CD14-positive monocyte (primary cell): ENCODE results near the gene IGF1. TPM values are rescaled to one million over a fixed set of nuclear protein-coding genes. Genes with fewer than 3 reads are reported as not detected.

ENCODE experiments used
- DNase-seq, 3 donors: peaks; one replicate each; pipeline ENCODE4 v3.0.0-alpha.2; 2011 to 2022
- H2AFZ ChIP-seq: 2 replicates; pipeline ENCODE4 v1.6.0; 2012; ENCODE audit warnings: mild to moderate bottlenecking, low read depth, low read length, inconsistent platforms; ENCODE audit not compliant: insufficient read depth, poor library complexity, severe bottlenecking
- H3K27ac ChIP-seq, 2 donors: 1 replicate in 1 of 2; 2 replicates in 1 of 2; pipeline ENCODE4 v1.5.1; 2012 to 2013; ENCODE audit warnings: low read length in 2 of 2, control low read depth in 1 of 2, inconsistent platforms in 1 of 2, low read depth in 1 of 2, mild to moderate bottlenecking in 1 of 2
- H3K27me3 ChIP-seq, 2 donors: one replicate each; pipeline versions ENCODE4 v1.6.0 to v1.6.1; 2011 to 2013; ENCODE audit warnings: low read length in 2 of 2; ENCODE audit not compliant: control insufficient read depth in 2 of 2, insufficient read depth in 2 of 2
- H3K36me3 ChIP-seq, 2 donors: replicated peaks in 1 of 2; 1 replicate in 1 of 2; 2 replicates in 1 of 2; pipeline versions ENCODE4 v1.5.1 to v1.6.1; 2012 to 2013; ENCODE audit warnings: low read length in 2 of 2, control low read depth in 1 of 2, inconsistent platforms in 1 of 2, mild to moderate bottlenecking in 1 of 2; ENCODE audit not compliant: insufficient read depth in 2 of 2, control insufficient read depth in 1 of 2
- H3K4me1 ChIP-seq, 2 donors: 1 replicate in 1 of 2; 2 replicates in 1 of 2; pipeline versions ENCODE4 v1.5.1 to v1.6.1; 2012 to 2013; ENCODE audit warnings: low read length in 2 of 2, control low read depth in 1 of 2, inconsistent platforms in 1 of 2, mild to moderate bottlenecking in 1 of 2, moderate library complexity in 1 of 2; ENCODE audit not compliant: insufficient read depth in 2 of 2, control insufficient read depth in 1 of 2
- H3K4me2 ChIP-seq: replicated peaks from 2 replicates; pipeline ENCODE3; 2012; ENCODE audit warnings: low read length, moderate library complexity, mild to moderate bottlenecking; ENCODE audit not compliant: poor library complexity, severe bottlenecking; ENCODE audit errors: extremely low read depth
- H3K4me3 ChIP-seq, 3 experiments: fragments of 200-600 bp in 1 of 3; sonication (generic) in 1 of 3; replicated peaks in 1 of 3; 1 replicate in 2 of 3; 2 replicates in 1 of 3; pipeline ENCODE4 v1.5.1; 2011 to 2013; ENCODE audit warnings: low read length in 3 of 3, mild to moderate bottlenecking in 3 of 3, control low read depth in 2 of 3, low read depth in 2 of 3, inconsistent platforms in 1 of 3, moderate library complexity in 1 of 3
- H3K79me2 ChIP-seq: 2 replicates; pipeline ENCODE4 v1.6.0; 2012; ENCODE audit warnings: mild to moderate bottlenecking, control low read depth, inconsistent platforms, low read length, moderate library complexity; ENCODE audit not compliant: insufficient read depth
- H3K9ac ChIP-seq: 2 replicates; pipeline ENCODE4 v1.6.0; 2017; ENCODE audit warnings: low read length, mild to moderate bottlenecking; ENCODE audit not compliant: insufficient read depth, poor library complexity, severe bottlenecking
- H3K9me3 ChIP-seq, 2 donors: replicated peaks in 1 of 2; 1 replicate in 1 of 2; 2 replicates in 1 of 2; pipeline versions ENCODE4 v1.5.1 to v1.6.1; 2012 to 2013; ENCODE audit warnings: low read length in 2 of 2, control low read depth in 1 of 2; ENCODE audit not compliant: control insufficient read depth in 1 of 2, insufficient read depth in 1 of 2
- H4K20me1 ChIP-seq: 2 replicates; pipeline ENCODE4 v1.6.0; 2012; ENCODE audit warnings: mild to moderate bottlenecking, low read length, control low read depth, moderate library complexity; ENCODE audit not compliant: insufficient read depth
- H3K27ac Mint-ChIP-seq, 7 donors: one replicate each; pipeline ENCODE4 v1.8.0; 2020; ENCODE audit warnings: mild to moderate bottlenecking in 7 of 7, mixed read lengths in 7 of 7, moderate library complexity in 6 of 7, inconsistent platforms in 2 of 7
- H3K27me3 Mint-ChIP-seq, 3 donors: one replicate each; pipeline ENCODE4 v1.8.0; 2021 to 2022; ENCODE audit warnings: low read depth in 3 of 3, mild to moderate bottlenecking in 3 of 3, mixed read lengths in 3 of 3, moderate library complexity in 3 of 3, inconsistent platforms in 1 of 3
- H3K36me3 Mint-ChIP-seq, 2 donors: one replicate each; pipeline ENCODE4 v1.8.0; 2020; ENCODE audit warnings: mixed read lengths in 2 of 2, inconsistent platforms in 1 of 2, mild to moderate bottlenecking in 1 of 2
- H3K4me1 Mint-ChIP-seq: one replicate; pipeline ENCODE4 v1.8.0; 2020; ENCODE audit warnings: mild to moderate bottlenecking, mixed read lengths
- H3K4me3 Mint-ChIP-seq, 2 donors: one replicate each; pipeline ENCODE4 v1.8.0; 2020; ENCODE audit warnings: mild to moderate bottlenecking in 2 of 2, mixed read lengths in 2 of 2, moderate library complexity in 1 of 2
- H3K9me3 Mint-ChIP-seq, 7 donors: one replicate each; pipeline ENCODE4 v1.8.0; 2020 to 2022; ENCODE audit warnings: mixed read lengths in 7 of 7, mild to moderate bottlenecking in 6 of 7, moderate library complexity in 6 of 7, inconsistent platforms in 2 of 7
- CTCF ChIP-seq: fragments of 200-600 bp; IDR thresholded peaks from one replicate; pipeline ENCODE4 v1.8.0; 2022; ENCODE audit warnings: antibody characterized with exemption, mild to moderate bottlenecking
- WGBS: methylation state at CpG from one replicate; pipeline ENCODE4 v1.1.5; 2013; ENCODE audit warnings: missing lambda C conversion rate; ENCODE audit not compliant: insufficient coverage; 5-methylcytosine and 5-hydroxymethylcytosine counted together
- intact Hi-C, 2 donors: fragments of 100-400 bp; cut with micrococcal nuclease; formaldehyde crosslinking; loops; one replicate each; pipeline versions ENCODE4 v1.15.0 to v1.15.1; 2023
- polyA plus RNA-seq, 3 donors: library from polyadenylated mRNA; depleted of rRNA in 1 of 3; unstranded in 2 of 3; stranded (reverse) in 1 of 3; fragments of 300-500 nt in 2 of 3; fragments of >200 nt in 1 of 3; fragmentation: Illumina TruSeq in 2 of 3; gene quantifications; 1 replicate in 2 of 3; 2 replicates in 1 of 3; pipeline ENCODE4 v1.2.3, GENCODE V29; 2012 to 2021

The IGF1 gene
- polyA plus RNA-seq, 3 donors, result not detected

- Histone ChIP-seq H3K4me1 (no peaks in the 10 kb centered on the region), H3K27me3 (no peaks in the 10 kb centered on the region), H2AFZ (no peak overlapping the region), H3K79me2 (no peaks in the 10 kb centered on the region), H3K27ac (no peak overlapping the region), H4K20me1 (no peaks in the 10 kb centered on the region), H3K36me3 (no peaks in the 10 kb centered on the region), H3K4me3 (no peak overlapping the region), H3K4me2 (no peak overlapping the region), H3K9me3 (no peaks in the 10 kb centered on the region), H3K9ac (no peak overlapping the region)
- 67% methylated on average over 1 of the region's 5 CpGs for WGBS
- no peak for DNase-seq
- Mint-ChIP-seq H3K9me3 (peaks cover 0 to 6% (median 3%) of the 10 kb centered on the region in 7 donors), H3K4me1 (no peaks in the 10 kb centered on the region), H3K4me3 (no peak overlapping the region), H3K27me3 (peaks cover 0 to 1% (median 0%) of the 10 kb centered on the region in 3 donors), H3K36me3 (no peaks in the 10 kb centered on the region), H3K27ac (no peak overlapping the region)
- TF ChIP-seq CTCF, result no peak
- intact Hi-C loops, result no loop called here
These were observed 104.1 kb downstream of the IGF1 start for GRCh38 chr12:102376181-102376747.

DNA sequence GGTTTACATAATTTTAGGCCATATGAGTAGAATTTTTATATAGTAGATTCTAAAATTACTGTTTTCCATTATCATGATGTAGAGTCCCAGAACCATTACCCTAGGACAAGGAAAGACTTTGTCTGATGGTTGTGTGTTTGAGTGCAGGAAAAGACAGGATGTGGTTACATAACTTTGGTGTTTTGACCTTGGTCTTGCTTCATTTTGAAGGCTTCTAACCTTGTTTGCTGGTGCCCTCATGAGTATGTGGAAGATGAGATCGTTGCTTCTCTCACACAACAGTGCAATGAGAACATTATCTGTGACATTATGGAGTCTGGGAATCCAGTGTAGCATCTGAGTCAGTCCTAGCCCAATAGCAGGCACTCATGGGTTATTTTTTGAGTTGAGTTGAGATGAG lies 106.2 kb downstream of the IGF1 start:
- H3K9me3 ChIP-seq, result peaks cover 7% of the 10 kb centered on the region in 2 donors
- H3K36me3 ChIP-seq, result no peaks in the 10 kb centered on the region
- no CpG with 5 or more reads among the region's 1 CpG for whole genome bisulfite sequencing
- no peaks in the 10 kb centered on the region for H3K27me3 ChIP-seq
- Mint-ChIP-seq H3K27ac (no peak overlapping the region), H3K4me3 (no peak overlapping the region), H3K36me3 (no peaks in the 10 kb centered on the region), H3K27me3 (peaks cover 0 to 1% (median 0%) of the 10 kb centered on the region in 3 donors), H3K9me3 (peaks cover 0 to 9% (median 3%) of the 10 kb centered on the region in 7 donors), H3K4me1 (no peaks in the 10 kb centered on the region)
- H3K4me3 ChIP-seq, result no peak overlapping the region
- H3K79me2 ChIP-seq, result no peaks in the 10 kb centered on the region
- no peak overlapping the region for H3K4me2 ChIP-seq
- no peak for TF ChIP-seq CTCF
- no peak overlapping the region for H3K9ac ChIP-seq
- no peak for DNase-seq
- no peak overlapping the region for H3K27ac ChIP-seq
- intact Hi-C loops, result no loop called here
- H4K20me1 ChIP-seq, result no peaks in the 10 kb centered on the region
- no peaks in the 10 kb centered on the region for H3K4me1 ChIP-seq
- no peak overlapping the region for H2AFZ ChIP-seq
